WTC11 (cell line): ENCODE data around the gene FAH.

Source experiments
- ATF2 ChIP-seq: sonication (generic); formaldehyde crosslinking; IDR thresholded peaks from 2 replicates; pipeline ENCODE4 v1.8.1; 2022; ENCODE audit warnings: low read depth, missing genetic modification reagents, borderline replicate concordance
- CBFB ChIP-seq: sonication (generic); formaldehyde crosslinking; IDR thresholded peaks from 2 replicates; pipeline ENCODE4 v1.8.1; 2022; ENCODE audit warnings: mild to moderate bottlenecking, low read depth, missing genetic modification reagents
- CREB1 ChIP-seq: sonication (generic); formaldehyde crosslinking; IDR thresholded peaks from 2 replicates; pipeline ENCODE4 v1.8.0; 2023; ENCODE audit warnings: mild to moderate bottlenecking, missing genetic modification reagents
- CREM ChIP-seq: sonication (generic); formaldehyde crosslinking; IDR thresholded peaks from 2 replicates; pipeline ENCODE4 v1.8.1; 2022; ENCODE audit warnings: mild to moderate bottlenecking, missing genetic modification reagents, moderate library complexity
- CTCF ChIP-seq: fragments of 200-600 bp; IDR thresholded peaks from 2 replicates; pipeline ENCODE4 v1.8.0; 2022; ENCODE audit warnings: antibody characterized with exemption
- E2F4 ChIP-seq: sonication (generic); formaldehyde crosslinking; IDR thresholded peaks from 2 replicates; pipeline ENCODE4 v1.8.1; 2022; ENCODE audit warnings: low read depth, mild to moderate bottlenecking, moderate library complexity, missing genetic modification reagents, borderline replicate concordance
- E2F5 ChIP-seq: sonication (generic); formaldehyde crosslinking; IDR thresholded peaks from 2 replicates; pipeline ENCODE4 v1.8.1; 2022; ENCODE audit warnings: mild to moderate bottlenecking, moderate library complexity, missing genetic modification reagents
- ZSCAN18 ChIP-seq: fragments of 250-450 bp; sonication (Bioruptor Pico); IDR thresholded peaks from 2 replicates; pipeline ENCODE4 v2.1.2; 2022; ENCODE audit warnings: mild to moderate bottlenecking, moderate library complexity

GRCh38 chr15:80106051-80106450 is 46.7 kb upstream of the FAH start:
- no peak for TF ChIP-seq E2F5 (CRISPR knock-in tag)
- no peak for TF ChIP-seq CREB1 (CRISPR knock-in tag)
- no peak for TF ChIP-seq CTCF
- no peak for TF ChIP-seq CREM (CRISPR knock-in tag)
- no peak for TF ChIP-seq ZSCAN18
- TF ChIP-seq E2F4, result no peak
- TF ChIP-seq CBFB, result no peak
- no peak for TF ChIP-seq ATF2 (CRISPR knock-in tag)
